GM21360 (cell line): ENCODE results near the gene RASA4B.
"Not testable (repeated sequence)": the region's sequence is repeated elsewhere in the genome, so short reads cannot be mapped to it uniquely, and the experiment has no call there.

Experiments
- ATAC-seq: cut with Tn5 transposase; IDR thresholded peaks from one replicate; pipeline ENCODE4 v1.9.1; 2021; ENCODE audit warnings: mild to moderate bottlenecking, moderate library complexity; ENCODE audit not compliant: unreplicated experiment

The RASA4B gene

DNA sequence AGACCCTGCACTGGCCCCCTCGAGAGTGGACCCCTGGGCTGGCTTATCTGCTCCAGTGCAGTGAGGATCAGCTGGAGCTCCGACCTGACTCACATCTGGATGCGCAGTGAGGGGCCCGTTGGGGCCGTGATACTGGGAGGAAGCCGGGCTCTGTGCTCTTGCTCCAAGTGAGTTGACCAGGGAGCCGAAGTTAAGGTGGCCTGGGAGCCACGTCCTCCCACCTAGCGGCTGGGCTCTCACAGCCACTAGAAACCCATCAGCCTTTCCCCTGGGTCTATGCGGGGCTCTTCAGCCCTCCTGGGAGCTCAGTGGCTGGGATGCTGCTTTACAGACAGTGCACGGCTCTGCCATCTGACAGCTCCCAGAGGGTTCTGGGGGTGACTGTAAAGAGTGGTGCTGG is 62.0 kb downstream of the RASA4B start:
- no peak for ATAC-seq

DNA sequence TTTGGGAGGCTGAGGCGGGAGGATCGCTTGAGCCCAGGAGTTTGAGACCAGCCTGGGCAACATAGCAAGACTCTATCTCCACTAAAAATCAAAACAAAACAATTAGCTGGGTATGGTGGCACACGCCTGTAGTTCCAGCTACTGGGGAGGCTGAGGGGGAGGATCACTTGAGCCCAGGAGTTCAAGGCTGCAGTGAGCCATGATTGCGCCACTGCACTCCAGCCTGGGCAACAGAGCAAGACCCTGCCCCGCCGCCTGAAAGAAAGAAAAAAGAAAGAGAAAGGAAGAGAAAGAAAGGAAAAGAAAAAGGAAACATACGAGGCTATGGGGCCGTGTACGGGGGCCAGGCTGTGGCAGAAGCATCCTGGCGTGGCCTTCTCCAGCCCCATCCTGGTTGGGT is 62.6 kb downstream of the RASA4B start:
- ATAC-seq: not testable (repeated sequence)

DNA sequence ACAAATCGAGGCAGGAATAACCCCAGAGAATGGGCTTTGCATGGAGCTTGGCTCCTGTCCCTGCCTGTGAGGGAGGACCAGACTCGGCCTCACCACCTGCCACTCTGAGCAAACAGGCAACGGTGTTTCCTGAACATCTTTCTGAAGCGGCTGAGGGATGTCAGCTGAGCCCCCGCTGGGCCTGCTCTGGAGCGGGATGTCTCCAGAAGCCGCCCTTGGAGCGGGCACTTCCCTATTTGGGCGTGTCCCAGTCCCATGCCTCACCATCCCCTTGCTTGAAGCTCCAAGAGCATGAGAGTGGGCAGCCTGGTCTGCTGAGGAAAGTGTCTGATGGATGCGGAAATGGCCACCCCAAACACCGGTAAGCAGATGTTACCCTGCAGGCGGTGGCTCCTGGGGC is 63.1 kb downstream of the RASA4B start:
- ATAC-seq: no peak

- ATAC-seq: no peak
Measured at GRCh38 chr7:102453319-102453718, 64.3 kb downstream of the RASA4B start.

DNA sequence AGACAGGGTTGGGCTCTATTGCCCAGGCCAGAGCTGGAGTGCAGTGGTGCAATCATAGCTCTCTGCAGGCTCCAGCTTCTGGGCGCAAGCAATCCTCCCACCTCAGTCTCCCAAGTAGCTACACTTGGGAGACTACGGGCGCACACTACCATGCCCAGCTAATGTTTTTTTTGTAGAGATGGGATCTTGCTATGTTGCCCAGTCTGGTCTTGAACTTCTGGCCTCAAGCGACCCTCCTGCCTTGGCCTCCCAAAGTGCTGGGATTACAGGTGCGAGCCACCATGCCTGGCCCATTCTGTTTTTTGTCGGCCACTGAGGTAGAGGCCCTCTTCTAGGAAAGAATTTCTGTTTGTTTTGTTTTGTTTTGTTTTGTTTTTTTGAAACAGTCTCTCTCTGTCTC is 65.1 kb downstream of the RASA4B start:
- no peak for ATAC-seq

DNA sequence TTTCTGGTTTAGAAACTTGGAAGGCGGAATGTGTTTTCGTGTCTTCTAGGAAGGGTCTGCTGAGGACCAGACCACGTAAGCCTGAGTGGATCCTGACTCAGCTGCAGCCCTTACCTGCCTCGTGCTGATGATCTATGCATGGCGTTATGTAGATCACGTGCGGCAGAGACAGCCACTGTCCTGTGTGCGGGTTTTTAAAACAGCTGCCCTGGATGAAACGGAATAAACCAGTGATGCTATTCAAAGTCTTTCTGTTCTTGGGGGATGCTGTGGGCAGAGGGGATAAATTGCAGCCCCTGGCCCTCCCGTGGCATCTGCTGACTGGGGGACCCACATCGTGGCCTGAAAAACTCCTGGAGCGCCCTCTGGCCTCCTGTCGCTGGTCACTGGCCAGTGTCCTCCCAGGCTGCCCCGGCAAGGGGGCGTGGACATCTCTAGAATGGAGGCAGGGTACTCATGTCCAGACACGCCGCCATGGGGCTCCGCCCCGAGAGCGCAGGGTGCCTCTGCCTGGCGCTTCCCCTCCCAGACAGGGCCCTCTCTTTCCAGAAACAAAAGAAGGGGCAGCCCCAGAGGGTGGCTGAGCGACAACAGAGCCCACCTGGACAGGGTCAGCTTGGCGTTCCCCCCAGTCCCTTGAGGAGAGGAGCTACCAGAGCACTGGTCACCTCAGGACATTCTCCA is 66.1 kb downstream of the RASA4B start:
- ATAC-seq: no peak

GRCh38 chr7:102450242-102450641 is 67.3 kb downstream of the RASA4B start:
- no peak for ATAC-seq

DNA sequence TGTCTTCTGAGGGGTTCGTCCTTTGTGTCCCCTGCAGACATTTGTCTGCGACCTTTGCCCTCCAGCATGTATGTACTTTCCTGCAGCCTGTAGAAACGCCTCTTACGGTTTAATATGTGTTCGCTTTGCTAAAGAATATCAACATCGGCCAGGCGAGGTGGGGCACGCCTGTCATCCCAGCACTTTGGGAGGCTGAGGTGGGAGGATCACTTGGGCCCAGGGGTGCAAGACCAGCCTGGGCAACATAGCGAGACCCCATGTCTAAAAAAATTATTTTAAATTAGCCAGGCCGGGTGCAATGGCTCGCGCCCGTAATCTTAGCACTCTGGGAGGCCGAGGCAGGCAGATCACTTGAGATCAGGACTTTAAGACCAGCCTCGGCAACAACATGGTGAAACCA is 68.4 kb downstream of the RASA4B start:
- no peak for ATAC-seq

DNA sequence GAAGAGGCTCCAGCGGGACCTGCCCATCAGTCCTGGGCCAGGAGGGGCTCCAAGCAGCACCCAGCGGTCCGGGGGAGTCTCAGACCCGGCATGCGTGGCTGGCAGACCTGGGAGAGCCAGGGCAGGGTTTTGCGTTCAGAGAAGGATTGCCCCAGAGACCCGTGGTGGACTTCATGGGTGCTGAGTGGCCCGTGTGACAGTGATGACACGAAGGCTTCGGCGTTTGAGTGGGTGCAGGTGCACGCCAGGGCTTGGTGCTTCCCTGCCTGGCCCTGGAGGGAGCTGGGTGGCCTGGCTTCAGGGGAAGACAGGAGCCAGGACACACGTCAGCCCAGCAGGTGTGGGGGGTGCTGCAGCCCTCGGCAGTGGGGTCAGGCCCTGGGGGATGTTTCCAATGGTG is 70.3 kb downstream of the RASA4B start:
- ATAC-seq: no peak

- ATAC-seq: no peak
Measured at GRCh38 chr7:102446387-102447156, 71.0 kb downstream of the RASA4B start.

- no peak for ATAC-seq
Measured at GRCh38 chr7:102445674-102446071, 71.9 kb downstream of the RASA4B start.

- ATAC-seq: peak; percentile 37
Measured at GRCh38 chr7:102444961-102445673, 72.5 kb downstream of the RASA4B start.

DNA sequence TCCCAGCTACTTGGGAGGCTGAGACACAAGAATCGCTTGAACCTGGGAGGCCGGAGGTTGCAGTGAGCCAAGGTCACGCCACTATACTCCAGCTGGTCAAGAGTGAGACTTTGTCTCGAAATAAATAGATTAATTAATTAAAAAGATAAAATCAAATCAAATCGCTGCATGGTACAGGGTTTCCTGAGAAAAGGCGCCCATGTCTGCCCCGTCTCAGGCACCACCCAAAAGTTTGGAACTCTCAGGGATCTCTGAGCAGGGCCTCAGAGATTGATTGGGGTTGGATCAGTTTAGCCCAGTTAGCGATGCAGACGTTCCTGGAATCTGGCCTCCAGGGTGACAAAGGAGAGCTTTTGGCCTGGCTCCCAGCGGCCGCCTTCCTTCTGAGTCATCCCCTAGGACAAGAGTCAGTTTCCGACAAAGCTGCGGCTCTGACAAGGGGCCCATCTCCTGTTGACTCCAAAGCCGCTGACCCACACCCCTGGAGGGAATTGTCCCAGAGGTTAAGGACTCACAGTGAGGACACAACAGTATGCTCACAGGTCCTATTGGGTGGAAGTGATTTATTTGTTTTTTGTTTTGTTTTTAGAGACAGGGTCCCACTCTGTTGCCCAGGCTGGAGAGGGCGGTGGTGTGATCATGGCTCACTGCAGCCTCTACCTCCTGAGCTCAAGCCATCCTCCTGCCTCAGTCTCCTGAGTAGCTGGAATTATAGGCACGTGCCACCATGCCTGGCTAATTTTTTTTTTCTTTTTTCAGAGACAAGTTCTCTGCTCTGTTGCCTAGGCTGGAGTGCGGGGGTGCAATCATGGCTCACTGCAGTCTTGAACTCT is 77.4 kb downstream of the RASA4B start:
- ATAC-seq: no peak

GRCh38 chr7:102436118-102436517 is 81.5 kb downstream of the RASA4B start:
- no peak for ATAC-seq

DNA sequence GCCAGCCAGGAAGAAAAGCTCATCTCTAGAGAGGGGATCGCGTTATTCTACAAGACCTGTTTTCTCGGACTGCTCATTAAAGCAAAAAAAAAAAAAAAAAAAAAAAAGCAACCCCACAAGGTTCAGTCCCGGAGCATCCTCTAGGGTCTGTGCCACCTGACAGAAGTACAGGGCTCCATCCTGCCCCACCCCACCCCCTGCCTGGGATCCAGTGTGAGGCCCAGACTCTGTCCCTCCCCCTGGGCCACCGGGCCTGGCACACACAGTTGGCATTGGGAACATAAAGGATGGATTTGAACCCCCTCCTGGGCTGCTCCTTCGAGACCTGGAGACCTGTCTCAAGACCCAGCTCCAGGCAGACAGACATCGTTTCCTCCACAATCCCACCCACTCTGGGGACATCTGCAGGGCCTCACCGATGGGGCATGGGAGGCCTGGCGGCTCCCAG is 83.5 kb downstream of the RASA4B start:
- ATAC-seq: no peak

GRCh38 chr7:102433219-102434038 is 84.1 kb downstream of the RASA4B start, which contains the start of gene ORAI2:
Gene ORAI2 (plus strand): TSS chr7:102433575. CDS start chr7:102438957, 5,382 bp downstream.
- ATAC-seq: peak; percentile 53
